Upper lobe of right lung (tissue), 1 donor: ENCODE data around the gene ALDOA. TPM values are rescaled to one million over a fixed set of nuclear protein-coding genes. Genes with fewer than 3 reads are reported as not detected.

ENCODE experiments used
- ATAC-seq: fragments of 200-7000 bp; cut with Tn5 transposase; one replicate; pipeline ENCODE4 v1.9.1; 2020; ENCODE audit warnings: mild to moderate bottlenecking, moderate library complexity
- DNase-seq: peaks from one replicate; pipeline ENCODE4 v3.0.0-alpha.2; 2020
- H3K27ac ChIP-seq: fragments of 200-600 bp; one replicate; pipeline ENCODE4 v1.8.0; 2022
- H3K27me3 ChIP-seq: fragments of 200-600 bp; one replicate; pipeline ENCODE4 v1.8.0; 2022; ENCODE audit warnings: mild to moderate bottlenecking
- H3K36me3 ChIP-seq: fragments of 200-600 bp; one replicate; pipeline ENCODE4 v1.8.0; 2022
- H3K4me1 ChIP-seq: fragments of 200-600 bp; one replicate; pipeline ENCODE4 v1.8.0; 2022
- H3K4me3 ChIP-seq: fragments of 200-600 bp; one replicate; pipeline ENCODE4 v1.8.0; 2022; ENCODE audit warnings: mild to moderate bottlenecking
- H3K9me3 ChIP-seq: fragments of 200-600 bp; one replicate; pipeline ENCODE4 v1.8.0; 2022
- CTCF ChIP-seq: fragments of 200-600 bp; IDR thresholded peaks from one replicate; pipeline ENCODE4 v1.8.0; 2022; ENCODE audit warnings: antibody characterized with exemption
- intact Hi-C: fragments of 100-400 bp; cut with DNase I; formaldehyde crosslinking; loops from one replicate; pipeline ENCODE4 v1.11.0; 2022
- total RNA-seq: library from RNA; stranded (reverse); fragmentation: NEBNext Ultra II Directional; extraction: Animal tissue kit (Norgen Biotek cat#: 25700); gene quantifications from one replicate; pipeline ENCODE4 v1.2.1, GENCODE V29; 2021
- donor health status: DM: no; HTN: yes; CAD: no; lungs with severe emphysema.

The ALDOA gene
- total RNA-seq, 1 donor from 2014 or later = 689 TPM

- H3K4me3 ChIP-seq = peak overlapping the region; percentile 72
- intact Hi-C loops = no loop called here
- peak overlapping the region; percentile 49 for H3K27ac ChIP-seq
- no peaks in the 10 kb centered on the region for H3K9me3 ChIP-seq
- no peak for DNase-seq
- H3K36me3 ChIP-seq = no peaks in the 10 kb centered on the region
- peak; percentile 11 for ATAC-seq
- TF ChIP-seq CTCF = no peak
- peaks cover 8% of the 10 kb centered on the region for H3K4me1 ChIP-seq
- no peaks in the 10 kb centered on the region for H3K27me3 ChIP-seq
These were observed 12.1 kb upstream of the ALDOA start for GRCh38 chr16:30053376-30054015.

- Histone ChIP-seq H3K27me3 (no peaks in the 10 kb centered on the region), H3K4me3 (no peak overlapping the region), H3K4me1 (peaks cover 8% of the 10 kb centered on the region), H3K27ac (no peak overlapping the region), H3K36me3 (no peaks in the 10 kb centered on the region), H3K9me3 (no peaks in the 10 kb centered on the region)
- DNase-seq = no peak
- TF ChIP-seq CTCF = no peak
- no peak for ATAC-seq
- intact Hi-C loops = no loop called here
These were observed 11.1 kb upstream of the ALDOA start for GRCh38 chr16:30054451-30054850.

GRCh38 chr16:30054959-30055553, 10.5 kb upstream of the ALDOA start:
- Histone ChIP-seq H3K4me3 (no peak overlapping the region), H3K9me3 (no peaks in the 10 kb centered on the region), H3K27me3 (no peaks in the 10 kb centered on the region), H3K4me1 (peaks cover 8% of the 10 kb centered on the region), H3K36me3 (no peaks in the 10 kb centered on the region), H3K27ac (no peak overlapping the region)
- ATAC-seq = peak; percentile 57
- DNase-seq = peak; percentile 73
- TF ChIP-seq CTCF = peak; percentile 42
- intact Hi-C loops = no loop called here

- peaks cover 10% of the 10 kb centered on the region for H3K4me1 ChIP-seq
- H3K9me3 ChIP-seq = no peaks in the 10 kb centered on the region
- TF ChIP-seq CTCF = no peak
- no peak overlapping the region for H3K4me3 ChIP-seq
- no peaks in the 10 kb centered on the region for H3K36me3 ChIP-seq
- no peaks in the 10 kb centered on the region for H3K27me3 ChIP-seq
- DNase-seq (no peak), ATAC-seq (no peak)
- no peak overlapping the region for H3K27ac ChIP-seq
- intact Hi-C loops = no loop called here
These were observed 5.2 kb upstream of the ALDOA start for GRCh38 chr16:30060346-30060745.

GRCh38 chr16:30060836-30061554, 4.6 kb upstream of the ALDOA start:
- intact Hi-C loops = no loop called here
- Histone ChIP-seq H3K27ac (no peak overlapping the region), H3K4me1 (peaks cover 10% of the 10 kb centered on the region), H3K27me3 (no peaks in the 10 kb centered on the region), H3K36me3 (no peaks in the 10 kb centered on the region), H3K9me3 (no peaks in the 10 kb centered on the region), H3K4me3 (no peak overlapping the region)
- no peak for TF ChIP-seq CTCF
- no peak for DNase-seq
- no peak for ATAC-seq
